NCI-H2107 treated with DMSO at 0.1 percent for 48 hours (cell line): Measurements from ENCODE around the gene ART4.

ENCODE experiments used
- DNase-seq: peaks from one replicate; lab custom pipeline; 2025; ENCODE audit not compliant: unreplicated experiment; lab: John Stamatoyannopoulos, UW

The ART4 gene

GRCh38 chr12:14852880-14853279, 9.6 kb upstream of the ART4 start:
- no peak for DNase-seq

GRCh38 chr12:14850929-14851663, 7.8 kb upstream of the ART4 start:
- DNase-seq, result no peak

DNA sequence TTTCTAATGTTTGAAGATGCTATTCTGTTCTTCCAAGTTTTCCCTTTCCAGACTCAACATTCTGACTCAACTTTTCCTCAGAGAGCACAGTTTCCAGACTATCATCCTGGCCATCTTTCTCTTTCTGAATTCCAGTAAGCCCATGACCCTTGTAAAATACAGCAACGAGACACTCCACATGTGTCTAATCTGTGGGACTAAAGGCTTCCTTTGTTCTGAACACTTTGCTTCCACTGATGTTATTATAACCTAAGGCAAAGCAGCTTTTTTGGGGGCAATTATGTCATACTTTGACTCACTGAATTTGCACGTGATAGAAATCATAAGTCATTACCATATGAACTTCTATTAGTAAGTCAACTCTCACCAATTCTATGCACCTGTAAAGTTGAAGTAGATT, 6.3 kb upstream of the ART4 start:
- no peak for DNase-seq

- DNase-seq, result no peak
These were observed 3.7 kb upstream of the ART4 start for GRCh38 chr12:14846876-14847580.

DNA sequence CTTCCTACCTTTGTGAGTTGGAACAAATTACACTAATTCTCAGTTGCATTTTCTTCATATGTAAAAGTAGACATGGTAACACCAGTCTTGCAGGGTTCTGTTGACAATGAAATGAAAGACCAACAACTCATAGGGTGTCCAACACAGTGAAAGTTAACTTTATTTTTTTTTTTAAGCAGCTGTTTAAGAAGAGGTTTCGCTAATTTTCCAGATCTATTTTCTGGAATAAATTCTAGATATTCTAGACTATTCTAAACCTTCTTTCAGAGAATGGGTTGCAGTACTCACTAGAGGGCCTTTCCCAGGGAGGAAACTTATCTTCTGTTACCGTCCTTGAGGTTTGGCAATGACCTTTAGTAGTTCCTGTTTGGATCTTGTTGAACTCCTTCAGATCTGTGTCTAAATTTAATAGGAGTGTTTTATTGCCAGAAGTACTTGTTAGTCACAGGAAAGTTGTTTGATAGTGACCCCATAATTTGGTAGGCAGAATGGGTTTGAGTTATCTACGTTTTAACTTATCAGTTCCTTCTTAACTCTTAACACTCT, 2.8 kb upstream of the ART4 start:
- DNase-seq, result no peak

DNA sequence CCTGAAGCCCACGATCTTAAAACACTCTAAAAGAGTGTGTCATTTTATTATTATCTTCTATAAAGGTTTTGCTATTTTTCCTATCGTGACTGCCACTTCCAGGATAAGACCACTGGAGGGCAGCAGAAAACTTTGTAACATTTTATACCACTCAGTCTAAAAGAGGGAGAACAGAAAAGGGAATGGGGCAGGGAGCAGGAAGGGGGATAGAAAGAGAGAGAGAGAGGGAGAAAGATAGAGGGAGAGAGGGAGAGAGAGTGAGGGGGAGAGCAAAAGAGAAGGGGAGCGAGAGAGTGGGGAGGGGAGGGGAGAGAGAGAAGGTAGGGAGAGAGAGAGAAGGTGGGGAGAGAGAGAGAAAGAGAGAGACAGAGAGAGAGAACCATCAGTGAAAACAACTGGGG, 2.0 kb upstream of the ART4 start:
- DNase-seq, result peak; percentile 16

DNA sequence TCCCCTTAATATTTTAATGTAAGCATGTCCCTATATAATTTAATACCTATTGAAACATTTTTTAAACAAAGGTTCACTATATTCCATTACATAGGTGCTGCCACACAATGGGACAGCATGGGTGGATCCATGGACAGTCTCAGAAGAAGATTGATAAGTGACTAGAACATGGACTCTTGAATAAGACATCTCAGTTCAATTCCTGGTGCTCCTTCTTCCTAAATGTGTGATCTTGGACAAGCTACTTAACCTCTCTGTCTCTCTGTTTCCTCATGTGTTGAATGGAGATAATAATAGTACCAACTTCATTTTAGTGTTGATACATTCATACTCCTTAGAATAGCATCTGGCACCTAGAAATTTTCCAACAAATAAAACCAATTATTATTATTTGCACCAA, 1.1 kb upstream of the ART4 start:
- DNase-seq, result no peak

- no peak for DNase-seq
These were observed 1.0 kb downstream of the ART4 start for GRCh38 chr12:14842315-14842714.

GRCh38 chr12:14841761-14842160, 1.6 kb downstream of the ART4 start:
- no peak for DNase-seq

GRCh38 chr12:14840616-14841015, 2.7 kb downstream of the ART4 start:
- no peak for DNase-seq

DNA sequence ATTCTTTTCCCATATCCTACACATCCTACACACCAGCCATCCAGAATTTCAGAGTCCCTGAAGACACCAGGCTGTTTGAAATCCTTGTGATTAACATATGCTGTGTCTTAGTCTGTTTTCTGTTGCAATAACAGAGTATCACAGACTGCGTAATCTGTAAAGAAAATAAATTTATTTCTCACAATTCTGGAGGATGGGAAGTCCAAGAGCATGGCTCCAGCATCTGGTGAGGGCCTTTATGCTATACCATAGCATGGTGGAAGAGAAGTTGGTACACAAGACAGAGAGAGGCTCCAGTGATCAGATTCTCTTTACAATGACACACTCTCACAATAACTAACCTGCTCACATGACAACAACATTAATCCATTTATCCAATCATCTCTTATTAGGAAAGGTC, 4.1 kb downstream of the ART4 start:
- DNase-seq, result no peak

DNA sequence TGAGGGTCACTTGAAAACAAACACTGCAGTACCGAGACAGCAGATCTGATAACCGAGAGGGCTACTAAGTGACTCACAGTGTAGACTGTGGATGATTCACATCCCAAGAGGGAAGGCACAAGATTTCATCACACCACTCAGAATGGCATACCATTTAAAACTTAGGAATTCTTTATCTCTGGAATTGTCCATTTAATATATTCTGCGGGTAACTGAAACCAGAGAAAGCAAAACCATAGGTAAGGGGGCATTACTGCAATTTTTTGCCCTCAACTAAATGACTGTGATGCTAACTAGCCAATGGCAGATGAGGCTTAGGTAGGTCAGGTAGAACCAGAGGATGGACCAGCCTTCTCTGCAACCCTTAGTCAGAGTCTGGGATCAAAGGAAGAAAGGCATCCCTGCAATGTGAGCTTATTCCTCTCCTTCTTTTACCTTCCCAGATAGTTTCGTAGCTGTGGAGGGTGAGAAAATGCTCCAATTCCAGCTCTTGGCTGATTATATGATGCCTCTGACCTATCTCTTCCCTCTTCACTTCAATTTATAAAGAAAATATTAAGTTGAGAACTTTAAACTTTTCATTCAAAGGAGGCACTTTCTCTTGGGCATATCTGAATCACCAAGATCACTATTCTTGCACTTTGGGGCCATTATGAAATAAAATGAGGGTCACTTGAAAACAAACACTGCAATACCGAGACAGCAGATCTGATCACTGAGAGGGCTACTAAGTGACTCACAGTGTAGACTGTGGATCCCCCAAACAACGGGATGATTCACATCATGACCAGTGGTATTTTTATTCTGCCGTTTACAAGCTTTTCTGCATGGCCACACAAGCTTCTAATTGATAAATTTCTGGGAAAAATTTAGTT, 6.8 kb downstream of the ART4 start:
- no peak for DNase-seq

GRCh38 chr12:14834509-14834908, 8.8 kb downstream of the ART4 start:
- DNase-seq, result no peak

DNA sequence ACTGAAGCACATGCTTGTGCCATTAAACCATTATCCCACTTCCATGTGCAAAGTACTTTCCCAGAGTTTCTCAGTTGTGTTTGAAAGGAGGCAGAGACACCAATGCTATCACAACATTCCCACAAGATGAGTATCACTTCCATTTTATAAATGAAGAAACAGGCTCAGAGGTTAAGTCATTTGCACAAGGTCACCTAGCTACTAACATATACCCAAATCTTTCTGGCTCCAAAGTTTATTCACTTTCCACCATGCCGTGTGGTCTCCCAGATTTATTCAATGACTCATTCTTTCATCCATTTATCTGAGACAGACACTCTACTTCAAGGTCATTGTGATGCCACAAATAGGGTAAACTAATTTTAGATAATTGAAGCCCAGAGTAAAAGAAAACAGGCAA, 9.4 kb downstream of the ART4 start:
- no peak for DNase-seq

DNA sequence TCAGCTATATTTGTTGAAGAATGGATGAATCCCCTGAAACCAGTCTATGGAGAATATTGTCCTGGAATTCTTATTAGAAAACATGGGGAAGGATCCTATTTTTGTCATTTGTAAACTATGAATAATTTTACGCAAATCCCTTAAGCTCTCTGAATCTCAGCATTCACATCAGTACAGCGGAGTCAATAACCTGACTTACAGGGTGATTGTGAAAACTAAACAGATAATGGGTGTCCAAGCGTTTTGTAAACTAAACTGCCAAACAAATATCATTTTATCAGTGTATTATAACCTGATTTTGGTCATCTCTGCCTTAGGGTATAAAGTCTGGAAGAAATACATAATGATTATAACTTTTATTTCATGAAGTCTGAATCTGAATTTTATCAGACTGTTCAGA, 10.0 kb downstream of the ART4 start:
- no peak for DNase-seq

DNA sequence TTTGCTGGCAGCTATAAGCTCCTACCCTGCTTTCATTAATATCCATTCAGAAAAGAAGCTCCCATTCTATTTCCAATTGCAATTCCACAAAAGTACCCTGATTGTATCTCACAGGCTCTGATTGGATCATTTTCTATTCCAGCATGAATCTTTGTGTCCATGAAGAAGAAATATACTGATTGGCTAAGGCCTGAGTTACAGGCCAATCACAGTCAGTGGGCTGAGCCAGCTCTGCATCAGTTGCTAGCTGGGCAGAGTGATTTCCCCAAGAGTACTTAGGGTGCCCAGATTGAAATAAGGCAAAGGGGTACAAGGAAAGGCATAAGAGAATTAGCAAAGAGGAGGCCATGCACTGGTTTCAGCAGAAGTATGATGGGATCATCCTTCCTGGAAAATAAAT, 14.4 kb downstream of the ART4 start:
- DNase-seq, result no peak

GRCh38 chr12:14827043-14827442, 16.3 kb downstream of the ART4 start:
- no peak for DNase-seq

- no peak for DNase-seq
These were observed 16.8 kb downstream of the ART4 start for GRCh38 chr12:14826491-14826890.

- no peak for DNase-seq
These were observed 18.1 kb downstream of the ART4 start for GRCh38 chr12:14825256-14825655.

DNA sequence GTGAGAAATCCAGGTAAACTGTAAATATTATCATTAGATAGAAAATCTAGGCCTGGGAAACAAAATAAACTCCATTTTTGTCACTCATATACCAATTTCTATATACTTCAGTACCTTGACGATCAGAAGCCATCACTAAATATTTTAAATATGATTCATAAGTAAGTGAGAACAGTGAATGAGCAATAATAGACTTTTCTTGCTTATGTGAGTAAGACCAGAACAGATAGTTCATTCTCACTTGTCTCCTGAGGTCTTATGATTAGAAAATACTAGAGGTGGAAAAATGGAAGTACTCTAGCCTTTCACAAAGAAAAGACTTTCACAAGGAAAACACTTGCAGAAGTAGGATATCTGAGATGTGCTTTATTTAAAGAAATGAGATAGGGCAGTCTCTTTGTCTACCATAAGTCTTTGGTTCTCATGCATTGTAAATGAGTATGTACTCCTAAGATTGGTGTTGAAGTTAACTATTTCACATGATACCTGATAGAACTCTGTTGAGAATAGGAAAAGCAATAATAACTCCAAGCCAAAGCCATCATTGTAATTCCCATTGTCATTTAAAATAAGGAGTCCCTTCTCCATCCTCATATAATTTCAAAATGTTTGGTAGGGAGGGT, 19.2 kb downstream of the ART4 start:
- DNase-seq, result no peak

DNA sequence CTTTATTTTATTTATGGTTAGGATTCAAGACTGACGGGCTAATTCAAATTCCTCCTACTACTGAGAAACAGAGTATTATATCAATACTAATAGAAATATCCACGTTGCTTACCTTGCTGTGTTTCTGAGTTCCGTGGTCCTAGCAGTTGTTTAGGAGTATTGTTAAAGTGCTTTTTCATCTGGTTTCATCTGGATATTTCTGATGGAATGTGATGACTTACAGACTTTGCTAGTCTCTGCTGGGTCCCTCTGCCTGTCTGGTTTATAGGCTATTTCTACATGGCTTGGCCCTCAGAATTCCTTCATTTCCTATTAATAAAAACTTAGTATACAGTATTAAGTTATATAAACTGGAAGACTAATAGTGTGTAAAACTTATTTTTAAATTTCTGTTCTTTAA, 29.3 kb downstream of the ART4 start, which contains the start of gene SMCO3:
SMCO3 (minus strand) TSS at position 169 of the 400 bp plus-strand sequence. CDS start 7,502 bp downstream, outside the sequence.
- no peak for DNase-seq
